Natural killer cell (primary cell): ENCODE data around the gene YARS1. TPM values are rescaled to one million over a fixed set of nuclear protein-coding genes. Genes with fewer than 3 reads are reported as not detected.
A peak's percentile ranks its signal among the peaks of the same experiment; 100 is the strongest.

Source experiments
- ATAC-seq, 3 donors: fragments of 150-1000 bp in 2 of 3; fragments of 200-7000 bp in 1 of 3; cut with Tn5 transposase; 1 replicate in 1 of 3; 2 replicates in 2 of 3; pipeline ENCODE4 v1.10.0; 2021; ENCODE audit warnings: mild to moderate bottlenecking in 2 of 3, moderate library complexity in 2 of 3
- DNase-seq, 2 donors: peaks; one replicate each; pipeline versions ENCODE4 v3.0.0 to v3.0.0-alpha.2; 2013 to 2021; ENCODE audit warnings: mixed read lengths in 1 of 2
- H3K27ac ChIP-seq: one replicate; pipeline ENCODE4 v1.5.1; 2013; ENCODE audit warnings: mild to moderate bottlenecking, low read length
- H3K27me3 ChIP-seq: one replicate; pipeline ENCODE4 v1.6.1; 2013; ENCODE audit warnings: low read length; ENCODE audit not compliant: control insufficient read depth, insufficient read depth
- H3K36me3 ChIP-seq: one replicate; pipeline ENCODE4 v1.6.1; 2013; ENCODE audit warnings: low read length; ENCODE audit not compliant: control insufficient read depth, insufficient read depth
- H3K4me1 ChIP-seq: one replicate; pipeline ENCODE4 v1.6.1; 2013; ENCODE audit warnings: low read length; ENCODE audit not compliant: control insufficient read depth, insufficient read depth
- H3K4me3 ChIP-seq: one replicate; pipeline ENCODE4 v1.5.1; 2013; ENCODE audit warnings: low read length
- H3K9me3 ChIP-seq: one replicate; pipeline ENCODE4 v1.6.1; 2013; ENCODE audit warnings: low read length; ENCODE audit not compliant: control insufficient read depth, insufficient read depth
- H3K27ac Mint-ChIP-seq, 2 donors: one replicate each; pipeline ENCODE4 v1.8.0; 2022; ENCODE audit warnings: mild to moderate bottlenecking in 2 of 2, mixed read lengths in 2 of 2, moderate library complexity in 1 of 2
- H3K27me3 Mint-ChIP-seq, 2 donors: one replicate each; pipeline ENCODE4 v1.8.0; 2022; ENCODE audit warnings: low read depth in 2 of 2, mixed read lengths in 2 of 2
- H3K36me3 Mint-ChIP-seq: one replicate; pipeline ENCODE4 v1.8.0; 2022; ENCODE audit warnings: mixed read lengths
- H3K4me1 Mint-ChIP-seq, 2 donors: one replicate each; pipeline ENCODE4 v1.8.0; 2022; ENCODE audit warnings: mixed read lengths in 2 of 2
- H3K4me3 Mint-ChIP-seq: one replicate; pipeline ENCODE4 v1.8.0; 2022; ENCODE audit warnings: mild to moderate bottlenecking, moderate library complexity, mixed read lengths
- H3K9me3 Mint-ChIP-seq, 2 donors: one replicate each; pipeline ENCODE4 v1.8.0; 2022; ENCODE audit warnings: mixed read lengths in 2 of 2
- CTCF ChIP-seq: fragments of 200-600 bp; IDR thresholded peaks from one replicate; pipeline ENCODE4 v1.8.0; 2022; ENCODE audit warnings: antibody characterized with exemption
- WGBS: methylation state at CpG from one replicate; pipeline ENCODE4 v1.1.7; 2013; ENCODE audit warnings: missing lambda C conversion rate; ENCODE audit not compliant: insufficient coverage; 5-methylcytosine and 5-hydroxymethylcytosine counted together
- intact Hi-C: fragments of 100-400 bp; cut with micrococcal nuclease; formaldehyde crosslinking; loops from one replicate; pipeline ENCODE4 v1.14.2; 2022
- total RNA-seq, 4 donors: library from RNA; stranded (reverse); fragments of 120-200 nt in 1 of 4; gene quantifications; one replicate each; pipeline versions ENCODE4 v1.2.3 to v1.2.4, GENCODE V29; 2013 to 2022

YARS1 gene
- total RNA-seq, 3 donors from 2014 or later (not counting 1 experiment from before 2014, with no cell fraction given), result 163 to 223 (median 197) TPM

DNA sequence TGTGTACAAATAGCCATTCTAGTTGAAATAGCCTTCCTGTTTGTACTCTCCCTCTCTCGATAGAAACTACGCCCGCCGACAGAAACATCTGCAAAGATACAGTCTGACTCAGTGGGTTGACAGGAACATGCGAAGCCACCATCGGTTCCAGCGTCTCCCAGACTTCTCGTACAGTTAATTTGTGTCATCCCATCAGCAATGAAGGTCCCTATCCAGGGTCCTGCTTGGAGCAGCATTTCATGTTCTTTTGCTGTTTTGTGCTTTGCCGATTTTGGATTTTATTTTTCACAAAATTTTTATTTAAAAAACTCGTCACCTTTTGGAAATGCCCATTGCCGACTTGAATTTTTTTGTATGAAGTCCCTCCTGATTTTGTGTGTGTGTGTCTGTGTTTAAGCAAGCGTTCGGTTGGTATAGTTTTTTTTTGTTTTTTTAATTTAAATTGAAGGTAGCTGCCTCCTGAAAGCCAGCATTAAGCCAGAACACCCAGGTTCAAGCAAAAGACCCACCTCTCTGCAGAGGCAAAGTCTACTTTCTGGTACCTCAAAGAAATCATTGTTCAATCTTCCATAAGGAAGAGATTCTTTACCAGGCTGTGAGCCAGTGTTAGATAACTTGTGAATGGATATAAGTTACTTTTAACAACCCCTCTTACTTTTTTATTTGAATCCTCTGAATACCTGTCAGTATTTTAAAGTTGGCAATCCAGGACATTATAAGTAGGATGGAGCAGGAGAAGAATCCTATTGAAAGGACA lies 38.9 kb upstream of the YARS1 start:
- no peak overlapping the region for H3K27ac Mint-ChIP-seq
- no peak for DNase-seq
- H3K4me1 Mint-ChIP-seq, result no peaks in the 10 kb centered on the region
- peaks cover 9% of the 10 kb centered on the region for H3K36me3 Mint-ChIP-seq
- Histone ChIP-seq H3K27ac (no peak overlapping the region), H3K9me3 (no peaks in the 10 kb centered on the region), H3K4me3 (no peak overlapping the region), H3K36me3 (peaks cover 66% of the 10 kb centered on the region), H3K27me3 (no peaks in the 10 kb centered on the region), H3K4me1 (no peaks in the 10 kb centered on the region)
- ATAC-seq, result no peak
- H3K27me3 Mint-ChIP-seq, result no peaks in the 10 kb centered on the region
- no peaks in the 10 kb centered on the region for H3K9me3 Mint-ChIP-seq
- 96% methylated on average over 13 of the region's 13 CpGs for WGBS
- intact Hi-C loops, result no loop called here
- TF ChIP-seq CTCF, result no peak
- H3K4me3 Mint-ChIP-seq, result no peak overlapping the region

- peaks cover 0 to 3% of the 10 kb centered on the region in 2 donors for H3K4me1 Mint-ChIP-seq
- H3K36me3 ChIP-seq, result peaks cover 50% of the 10 kb centered on the region
- intact Hi-C loops, result no loop called here
- H3K27me3 ChIP-seq, result no peaks in the 10 kb centered on the region
- no peak overlapping the region for H3K27ac ChIP-seq
- no peak for DNase-seq
- no peaks in the 10 kb centered on the region for H3K27me3 Mint-ChIP-seq
- no peak for ATAC-seq
- H3K36me3 Mint-ChIP-seq, result no peaks in the 10 kb centered on the region
- no peak for TF ChIP-seq CTCF
- no peak overlapping the region for H3K27ac Mint-ChIP-seq
- no peak overlapping the region for H3K4me3 Mint-ChIP-seq
- no CpG with 5 or more reads among the region's 2 CpGs for WGBS
- no peak overlapping the region for H3K4me3 ChIP-seq
- H3K4me1 ChIP-seq, result no peaks in the 10 kb centered on the region
- H3K9me3 Mint-ChIP-seq, result peaks cover 0 to 3% of the 10 kb centered on the region in 2 donors
- H3K9me3 ChIP-seq, result no peaks in the 10 kb centered on the region
These were observed 31.4 kb upstream of the YARS1 start for GRCh38 chr1:32848354-32849063.

- WGBS, result no CpG with 5 or more reads among the region's 1 CpG
- Mint-ChIP-seq H3K27ac (peak overlapping the region; percentile 19 to 27), H3K36me3 (peaks cover 15% of the 10 kb centered on the region), H3K27me3 (no peaks in the 10 kb centered on the region), H3K4me3 (no peak overlapping the region), H3K9me3 (no peaks in the 10 kb centered on the region), H3K4me1 (peaks cover 5 to 11% of the 10 kb centered on the region in 2 donors)
- DNase-seq, result no peak
- H3K4me1 ChIP-seq, result no peaks in the 10 kb centered on the region
- H3K36me3 ChIP-seq, result peaks cover 74% of the 10 kb centered on the region
- no peak for TF ChIP-seq CTCF
- intact Hi-C loops, result no loop called here
- H3K9me3 ChIP-seq, result no peaks in the 10 kb centered on the region
- H3K27ac ChIP-seq, result no peak overlapping the region
- H3K4me3 ChIP-seq, result no peak overlapping the region
- no peak for ATAC-seq
- H3K27me3 ChIP-seq, result no peaks in the 10 kb centered on the region
These were observed 14.7 kb upstream of the YARS1 start for GRCh38 chr1:32831878-32832277.
